ENCODE data around the gene PRR12.

The PRR12 gene

DNA sequence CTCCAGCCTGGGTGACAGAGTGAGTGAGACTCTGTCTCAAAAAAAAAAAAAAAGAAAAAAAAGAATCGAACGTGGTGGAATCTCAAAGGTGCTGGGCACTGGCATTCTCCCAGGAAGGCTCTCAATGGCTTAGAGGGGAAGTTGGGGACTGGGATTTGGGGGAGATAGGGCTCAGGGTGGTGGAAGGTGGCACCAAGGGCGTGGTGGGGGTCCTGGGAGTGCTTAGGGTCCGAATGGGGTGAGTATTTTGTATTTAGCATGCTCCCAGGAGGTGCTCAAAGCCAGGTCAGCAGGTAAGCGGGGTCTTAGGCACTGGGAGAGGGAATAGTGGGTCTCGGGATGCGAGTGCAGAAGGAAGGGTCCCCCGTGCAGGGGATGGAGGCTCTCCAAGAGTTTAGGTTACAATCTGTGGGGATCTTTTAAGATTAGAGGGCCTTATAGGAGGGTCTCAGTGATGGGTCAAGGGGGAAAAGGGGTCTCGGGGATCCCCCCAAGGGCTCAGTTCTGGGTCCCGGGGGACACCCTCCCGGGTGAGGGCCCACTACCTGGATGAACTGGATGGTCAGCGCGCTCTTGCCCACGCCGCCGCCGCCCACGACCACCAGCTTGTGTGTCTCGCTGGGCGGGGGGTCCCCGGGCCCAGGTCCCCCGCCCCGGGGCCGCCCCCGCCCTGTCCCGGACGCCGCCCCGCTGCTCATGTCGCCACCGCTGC is 48.6 kb downstream of the PRR12 start:
- DNase-seq (ENCODE audit: insufficient read length, low spot score) (no peak), FAIRE-seq (no peak)
- no peak for TF ChIP-seq POLR2A (IDR thresholded peaks at IDR 0.05; ENCODE audit: low read depth, low read length)
- TF ChIP-seq PAX5 (IDR thresholded peaks at IDR 0.05; ENCODE audit: insufficient read depth, low read length, severe bottlenecking): no peak
- no peak for TF ChIP-seq POU2F2 (IDR thresholded peaks at IDR 0.05; ENCODE audit: low read depth, low read length)
- no peak for TF ChIP-seq TAF1 (IDR thresholded peaks at IDR 0.05; ENCODE audit: low read depth, low read length)
- TF ChIP-seq SPI1 (IDR thresholded peaks at IDR 0.05; ENCODE audit: low read depth, low read length): no peak
- no peak for TF ChIP-seq POLR2AphosphoS5 (IDR thresholded peaks at IDR 0.05; ENCODE audit: low read depth, low read length)

DNA sequence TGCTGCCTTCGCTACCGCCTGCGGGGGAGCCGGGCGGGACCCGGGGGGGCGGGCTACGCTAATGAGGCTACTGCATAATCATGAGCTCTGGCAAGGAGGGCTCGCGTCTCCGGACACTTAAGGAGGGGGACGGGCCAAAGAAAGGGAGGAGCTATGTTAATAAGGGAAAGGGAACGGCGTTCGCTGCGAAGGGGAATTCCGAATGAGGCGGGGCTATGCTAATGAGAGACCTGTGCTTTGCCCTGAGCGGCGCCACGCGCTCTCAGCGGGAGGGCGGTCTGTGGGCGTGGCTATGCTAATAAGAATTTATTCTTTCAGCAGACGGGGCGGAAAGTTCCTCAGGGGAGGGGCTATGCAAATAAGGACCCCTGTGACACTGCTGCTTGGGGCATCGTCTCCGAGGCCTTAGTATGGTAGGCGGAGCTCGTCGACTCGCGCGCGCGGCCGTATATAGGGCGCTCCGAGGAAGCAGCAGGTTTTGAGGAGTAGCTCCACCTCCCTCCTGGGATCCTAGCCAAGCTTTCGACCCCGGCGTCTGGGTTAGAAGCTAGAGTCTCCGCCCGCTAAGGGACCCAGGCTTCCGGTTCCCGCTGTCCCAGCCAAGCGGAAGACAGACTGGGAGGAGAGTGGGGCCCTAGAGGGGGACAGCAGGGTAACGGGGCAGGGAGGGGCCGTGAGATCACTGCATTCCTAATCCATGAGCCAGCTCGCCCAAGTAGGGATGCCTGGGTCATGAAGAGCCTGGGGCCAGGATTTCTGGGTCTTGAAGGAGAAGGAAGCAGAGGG is 49.3 kb downstream of the PRR12 start, which contains the start of gene RRAS:
RRAS (minus strand) TSS at position 31 of the 786 bp plus-strand sequence. CDS start 45 bp downstream, outside the sequence.
- peak; percentile 98 for DNase-seq (ENCODE audit: insufficient read length, low spot score)
- peak; percentile 80; the same call in 1 of the 2 replicates for TF ChIP-seq TAF1 (IDR thresholded peaks at IDR 0.05; ENCODE audit: low read depth, low read length)
- TF ChIP-seq SPI1 (IDR thresholded peaks at IDR 0.05; ENCODE audit: low read depth, low read length): no peak
- TF ChIP-seq POLR2A (IDR thresholded peaks at IDR 0.05; ENCODE audit: low read depth, low read length): peak; percentile 84
- peak; percentile 93 for TF ChIP-seq POU2F2 (IDR thresholded peaks at IDR 0.05; ENCODE audit: low read depth, low read length)
- TF ChIP-seq POLR2AphosphoS5 (IDR thresholded peaks at IDR 0.05; ENCODE audit: low read depth, low read length): peak; percentile 85
- TF ChIP-seq PAX5 (IDR thresholded peaks at IDR 0.05; ENCODE audit: insufficient read depth, low read length, severe bottlenecking): no peak
- peak; percentile 98 for FAIRE-seq

DNA sequence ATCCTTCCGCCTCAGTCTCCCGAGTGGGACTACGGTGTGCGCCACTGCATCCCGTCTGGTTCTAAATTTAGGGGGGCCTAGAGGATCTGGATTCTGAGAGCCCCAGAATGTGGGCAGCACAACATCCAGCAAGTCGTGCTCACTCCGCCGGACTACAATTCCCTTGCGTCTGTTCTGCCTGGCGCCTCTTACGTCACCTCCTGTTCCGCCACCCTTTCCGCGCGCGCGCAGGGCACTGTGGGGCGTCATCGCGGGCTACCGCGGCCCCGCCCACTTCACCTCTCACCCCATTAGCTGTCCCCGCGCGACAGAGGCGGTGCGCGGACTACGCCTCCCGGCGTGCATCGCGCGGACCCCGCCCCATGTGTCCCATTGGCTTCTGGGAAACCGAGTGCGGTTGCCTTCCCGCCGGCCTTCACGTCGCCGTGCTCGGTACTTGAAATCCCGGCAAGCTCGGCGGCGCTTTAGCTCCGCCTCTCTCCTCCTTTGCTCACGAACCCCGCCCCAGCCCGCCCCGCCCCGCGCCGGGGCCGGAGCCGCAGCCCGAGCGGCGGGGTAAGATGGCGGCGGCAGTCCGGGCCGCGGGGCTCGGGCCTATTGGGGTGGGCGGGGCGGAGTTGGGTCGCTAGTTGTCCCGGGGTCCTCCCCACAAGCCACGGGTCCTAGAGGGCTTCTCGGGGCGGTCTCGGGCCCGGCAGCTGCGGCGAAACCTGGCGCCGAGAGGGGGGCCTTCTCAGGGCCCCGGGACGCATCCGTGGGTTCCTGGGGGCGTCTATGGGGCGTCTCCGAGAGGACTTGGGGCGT is 50.9 kb downstream of the PRR12 start, which contains the start of gene SCAF1:
SCAF1 (plus strand) TSS at position 522 of the 804 bp plus-strand sequence. CDS start 2,818 bp downstream, outside the sequence.
- TF ChIP-seq SPI1 (IDR thresholded peaks at IDR 0.05; ENCODE audit: low read depth, low read length) (no peak), POLR2AphosphoS5 (IDR thresholded peaks at IDR 0.05; ENCODE audit: low read depth, low read length) (peak; percentile 66; the same call in 1 of the 2 replicates), TAF1 (IDR thresholded peaks at IDR 0.05; ENCODE audit: low read depth, low read length) (peak; percentile 52; the same call in 1 of the 2 replicates), POLR2A (IDR thresholded peaks at IDR 0.05; ENCODE audit: low read depth, low read length) (peak; percentile 60), PAX5 (IDR thresholded peaks at IDR 0.05; ENCODE audit: insufficient read depth, low read length, severe bottlenecking) (no peak), POU2F2 (IDR thresholded peaks at IDR 0.05; ENCODE audit: low read depth, low read length) (peak; percentile 49; the same call in 1 of the 2 replicates)
- FAIRE-seq (peak; percentile 100), DNase-seq (ENCODE audit: insufficient read length, low spot score) (peak; percentile 96)

DNA sequence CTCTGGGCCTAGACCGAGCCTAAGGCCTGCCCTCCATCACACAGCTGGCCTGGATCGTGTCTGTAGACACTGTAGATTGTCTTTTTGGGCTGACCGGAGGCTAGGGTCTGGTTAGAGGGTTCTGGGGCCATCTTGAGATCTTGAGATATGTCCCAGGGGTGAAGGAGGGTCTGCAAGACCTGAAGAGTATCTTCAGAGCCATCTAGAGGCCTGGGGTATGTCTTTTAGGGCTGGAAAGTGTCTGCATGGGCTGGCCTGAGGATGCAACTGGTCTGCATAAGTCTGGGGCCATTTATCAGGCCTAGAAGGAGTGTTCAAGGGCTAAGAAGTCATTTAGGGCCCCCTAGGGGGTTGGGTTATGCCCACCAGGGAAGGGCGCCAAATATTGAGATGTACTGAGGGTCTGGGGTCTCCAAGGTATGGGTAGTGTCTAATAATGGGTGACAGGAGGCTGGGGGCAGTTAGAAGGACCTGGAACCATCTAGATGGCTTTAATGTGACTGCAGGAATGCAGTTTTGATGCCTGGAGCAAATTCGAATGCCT is 51.6 kb downstream of the PRR12 start:
- FAIRE-seq (no peak), DNase-seq (ENCODE audit: insufficient read length, low spot score) (no peak)
- TF ChIP-seq POLR2AphosphoS5 (IDR thresholded peaks at IDR 0.05; ENCODE audit: low read depth, low read length) (no peak), POLR2A (IDR thresholded peaks at IDR 0.05; ENCODE audit: low read depth, low read length) (no peak), PAX5 (IDR thresholded peaks at IDR 0.05; ENCODE audit: insufficient read depth, low read length, severe bottlenecking) (no peak), SPI1 (IDR thresholded peaks at IDR 0.05; ENCODE audit: low read depth, low read length) (no peak), POU2F2 (IDR thresholded peaks at IDR 0.05; ENCODE audit: low read depth, low read length) (no peak), TAF1 (IDR thresholded peaks at IDR 0.05; ENCODE audit: low read depth, low read length) (no peak)

- DNase-seq (ENCODE audit: insufficient read length, low spot score) (peak; percentile 58), FAIRE-seq (peak; percentile 58)
- TF ChIP-seq TAF1 (IDR thresholded peaks at IDR 0.05; ENCODE audit: low read depth, low read length) (no peak), POU2F2 (IDR thresholded peaks at IDR 0.05; ENCODE audit: low read depth, low read length) (no peak), SPI1 (IDR thresholded peaks at IDR 0.05; ENCODE audit: low read depth, low read length) (no peak), POLR2A (IDR thresholded peaks at IDR 0.05; ENCODE audit: low read depth, low read length) (no peak), PAX5 (IDR thresholded peaks at IDR 0.05; ENCODE audit: insufficient read depth, low read length, severe bottlenecking) (no peak), POLR2AphosphoS5 (IDR thresholded peaks at IDR 0.05; ENCODE audit: low read depth, low read length) (no peak)
Measured at GRCh38 chr19:49643466-49643865, 52.5 kb downstream of the PRR12 start.

DNA sequence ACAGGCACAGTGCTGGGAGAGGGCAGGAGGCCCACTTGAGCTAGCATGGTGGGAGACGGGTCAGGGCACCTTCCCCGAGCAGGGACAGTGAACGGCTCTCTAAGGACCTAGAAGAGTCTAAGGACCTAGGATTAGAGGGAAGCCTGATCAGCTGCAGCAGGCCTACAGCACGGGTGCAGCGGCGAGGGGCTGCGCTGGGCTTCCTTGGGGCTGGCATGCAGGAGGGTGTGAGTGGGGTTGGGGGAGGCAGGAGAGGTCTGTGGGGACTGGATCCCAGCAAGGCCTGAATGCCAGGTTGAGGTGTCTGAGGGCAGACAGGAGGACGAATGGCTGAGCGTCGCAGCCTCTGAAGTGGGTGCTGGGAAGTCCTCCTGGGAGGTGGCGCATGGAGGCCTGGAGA is 54.6 kb downstream of the PRR12 start:
- FAIRE-seq: no peak

DNA sequence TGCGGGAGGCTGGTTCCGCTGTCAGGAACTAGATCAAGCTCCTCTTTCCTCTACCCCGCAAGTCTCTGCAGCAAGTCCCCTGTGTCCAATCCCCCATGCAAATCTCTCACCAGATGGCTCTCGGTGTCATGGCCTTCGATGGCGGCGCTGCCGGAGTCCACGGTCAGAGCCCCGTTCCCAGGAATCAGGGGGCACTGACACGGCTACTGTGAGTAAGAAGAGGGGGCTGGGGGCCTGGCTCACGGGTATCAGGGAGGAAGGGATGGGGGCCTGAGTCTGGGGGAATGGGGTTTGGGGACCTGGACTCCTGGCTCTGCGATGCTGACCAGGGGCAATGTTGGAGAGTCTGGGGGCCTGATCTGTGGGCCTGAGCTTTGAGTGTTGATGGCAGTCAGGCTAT is 55.0 kb downstream of the PRR12 start:
- FAIRE-seq: no peak
- DNase-seq (ENCODE audit: insufficient read length, low spot score): no peak
- TF ChIP-seq PAX5 (IDR thresholded peaks at IDR 0.05; ENCODE audit: insufficient read depth, low read length, severe bottlenecking) (no peak), TAF1 (IDR thresholded peaks at IDR 0.05; ENCODE audit: low read depth, low read length) (no peak), POU2F2 (IDR thresholded peaks at IDR 0.05; ENCODE audit: low read depth, low read length) (no peak), POLR2AphosphoS5 (IDR thresholded peaks at IDR 0.05; ENCODE audit: low read depth, low read length) (no peak), POLR2A (IDR thresholded peaks at IDR 0.05; ENCODE audit: low read depth, low read length) (no peak), SPI1 (IDR thresholded peaks at IDR 0.05; ENCODE audit: low read depth, low read length) (no peak)

More for the DNA sequence above, 54.6 kb downstream of the PRR12 start:
- DNase-seq (ENCODE audit: insufficient read length, low spot score): no peak
- TF ChIP-seq SPI1 (IDR thresholded peaks at IDR 0.05; ENCODE audit: low read depth, low read length) (no peak), POLR2A (IDR thresholded peaks at IDR 0.05; ENCODE audit: low read depth, low read length) (no peak), PAX5 (IDR thresholded peaks at IDR 0.05; ENCODE audit: insufficient read depth, low read length, severe bottlenecking) (no peak), POU2F2 (IDR thresholded peaks at IDR 0.05; ENCODE audit: low read depth, low read length) (no peak), TAF1 (IDR thresholded peaks at IDR 0.05; ENCODE audit: low read depth, low read length) (no peak), POLR2AphosphoS5 (IDR thresholded peaks at IDR 0.05; ENCODE audit: low read depth, low read length) (no peak)

DNA sequence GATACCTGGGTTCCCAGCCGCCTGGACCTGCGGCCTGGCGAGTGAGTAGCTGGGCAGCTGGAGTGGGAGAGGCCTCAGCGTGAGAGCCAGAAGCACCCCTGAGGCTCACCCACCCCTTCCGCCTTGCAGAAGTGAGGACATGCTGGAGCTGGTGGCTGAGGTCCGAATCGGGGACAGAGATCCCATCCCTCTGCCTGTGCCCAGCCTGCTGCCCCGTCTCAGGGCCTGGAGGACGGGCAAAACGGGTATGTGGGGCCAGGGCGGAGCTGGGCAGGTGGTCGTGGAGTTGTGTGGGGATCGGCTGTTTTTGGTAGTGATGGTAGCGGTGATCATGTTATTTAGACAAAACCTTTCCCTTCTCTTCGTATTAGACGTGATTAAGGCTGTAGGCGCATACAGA is 55.6 kb downstream of the PRR12 start:
- TF ChIP-seq POLR2A (IDR thresholded peaks at IDR 0.05; ENCODE audit: low read depth, low read length) (no peak), PAX5 (IDR thresholded peaks at IDR 0.05; ENCODE audit: insufficient read depth, low read length, severe bottlenecking) (no peak), POLR2AphosphoS5 (IDR thresholded peaks at IDR 0.05; ENCODE audit: low read depth, low read length) (no peak), POU2F2 (IDR thresholded peaks at IDR 0.05; ENCODE audit: low read depth, low read length) (no peak), TAF1 (IDR thresholded peaks at IDR 0.05; ENCODE audit: low read depth, low read length) (no peak)
- DNase-seq (ENCODE audit: insufficient read length, low spot score) (no peak), FAIRE-seq (no peak)

Data from GM12891 (cell line).